Left lung (tissue), 10 donors: Measurements from ENCODE around the gene HSPA1B. TPM values are rescaled to one million over a fixed set of nuclear protein-coding genes. Genes with fewer than 3 reads are reported as not detected.
"Not testable (repeated sequence)": the region's sequence is repeated elsewhere in the genome, so short reads cannot be mapped to it uniquely, and the experiment has no call there.

Source experiments
- ATAC-seq: fragments of 200-7000 bp; cut with Tn5 transposase; one replicate; pipeline ENCODE4 v1.9.1; 2020; ENCODE audit warnings: moderate library complexity
- DNase-seq, 4 donors: peaks; one replicate each; pipeline ENCODE4 v3.0.0-alpha.2; 2013 to 2020
- H3K27ac ChIP-seq, 2 donors: fragments of 200-600 bp; sonication (generic) in 1 of 2; one replicate each; pipeline versions ENCODE4 v1.5.0 to v1.8.0; 2020 to 2021
- H3K27me3 ChIP-seq, 2 donors: fragments of 200-600 bp; sonication (generic) in 1 of 2; one replicate each; pipeline versions ENCODE4 v1.5.0 to v1.8.0; 2020 to 2021
- H3K36me3 ChIP-seq, 2 donors: fragments of 200-600 bp; sonication (generic) in 1 of 2; one replicate each; pipeline versions ENCODE4 v1.5.0 to v1.8.0; 2020 to 2021
- H3K4me1 ChIP-seq, 2 donors: fragments of 200-600 bp; one replicate each; pipeline ENCODE4 v1.8.0; 2021
- H3K4me3 ChIP-seq, 2 donors: fragments of 200-600 bp; sonication (generic) in 1 of 2; one replicate each; pipeline versions ENCODE4 v1.5.0 to v1.8.0; 2020 to 2021; ENCODE audit warnings: mild to moderate bottlenecking in 1 of 2
- H3K9me3 ChIP-seq, 2 donors: fragments of 200-600 bp; sonication (generic) in 1 of 2; one replicate each; pipeline versions ENCODE4 v1.5.0 to v1.8.0; 2020 to 2021
- intact Hi-C, 2 donors: fragments of 100-400 bp; cut with DNase I; formaldehyde crosslinking; loops; one replicate each; pipeline versions ENCODE4 v1.11.2 to v1.14.2; 2022
- polyA plus RNA-seq, 6 donors: library from polyadenylated mRNA; unstranded; fragments of 120-200 nt; gene quantifications; one replicate each; pipeline ENCODE4 v1.2.1, GENCODE V29; 2013; ENCODE audit not compliant: insufficient read length in 6 of 6
- total RNA-seq, 2 donors: library from RNA; stranded (reverse); fragmentation: NEBNext Ultra II Directional; extraction: Animal tissue kit (Norgen Biotek cat#: 25700); gene quantifications; one replicate each; pipeline ENCODE4 v1.2.1, GENCODE V29; 2021
- TF ChIP-seq, protein P1 (sequence below), 2 donors: fragments of 200-600 bp; sonication (generic) in 1 of 2; IDR thresholded peaks; one replicate each; pipeline versions ENCODE4 v1.5.0 to v1.8.0; 2021; ENCODE audit warnings: antibody characterized with exemption in 2 of 2
- donor health status: DM: no; HTN: yes; CAD: no.
- donor health status: DM: no; HTN: no; CAD: no.

HSPA1B gene
- total and polyA plus RNA-seq, 8 donors: 66.6 to 180 (median 97.0) TPM

DNA sequence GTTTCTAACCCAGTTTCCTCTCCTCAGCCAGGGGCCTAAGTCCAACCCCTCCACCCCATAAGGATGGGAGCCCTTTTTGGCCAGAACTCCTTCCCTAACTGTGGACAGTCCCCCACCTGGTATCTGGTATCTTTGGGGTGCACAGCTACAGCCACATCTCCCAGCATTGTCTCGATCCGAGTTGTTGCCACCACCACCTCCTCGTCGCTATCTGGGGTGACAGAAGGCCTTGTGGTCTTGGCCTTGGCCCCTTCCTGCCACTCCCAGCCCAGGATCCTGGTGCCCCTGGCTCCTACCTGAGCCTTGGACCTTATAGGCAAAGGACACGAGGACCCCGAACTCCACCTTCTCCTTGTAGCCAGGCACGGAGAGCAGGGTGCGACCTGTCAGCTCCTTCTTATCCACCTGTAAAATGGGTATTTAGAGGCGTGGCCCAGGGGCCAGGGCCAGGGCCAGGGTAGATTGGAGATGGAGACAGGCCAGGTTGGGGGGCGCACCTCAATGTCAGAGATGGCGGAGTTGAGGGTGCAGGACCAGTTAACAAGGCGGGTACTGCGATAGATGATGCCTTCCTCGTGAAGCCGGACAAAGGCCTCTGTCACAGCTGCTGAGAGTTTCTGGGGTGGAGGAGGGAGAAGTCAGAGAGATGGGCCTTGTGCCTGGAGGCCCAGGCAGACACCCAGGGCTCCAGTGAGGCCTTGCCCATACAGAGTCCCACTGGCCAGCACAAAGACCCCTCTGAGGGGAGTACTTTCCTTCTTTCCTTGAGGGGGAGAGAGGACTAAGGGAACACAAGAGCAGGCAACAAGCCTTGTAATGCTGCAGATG is 43.2 kb upstream of the HSPA1B start:
- ATAC-seq: no peak

GRCh38 chr6:31785475-31785874 is 42.1 kb upstream of the HSPA1B start:
- ATAC-seq (no peak), DNase-seq (peak in 1 of 4 donors; percentile 50)
- H3K36me3 ChIP-seq: peaks cover 0 to 90% of the 10 kb centered on the region in 2 donors
- H3K9me3 ChIP-seq: no peaks in the 10 kb centered on the region
- intact Hi-C loops: no loop called here
- TF ChIP-seq, protein P1, sequence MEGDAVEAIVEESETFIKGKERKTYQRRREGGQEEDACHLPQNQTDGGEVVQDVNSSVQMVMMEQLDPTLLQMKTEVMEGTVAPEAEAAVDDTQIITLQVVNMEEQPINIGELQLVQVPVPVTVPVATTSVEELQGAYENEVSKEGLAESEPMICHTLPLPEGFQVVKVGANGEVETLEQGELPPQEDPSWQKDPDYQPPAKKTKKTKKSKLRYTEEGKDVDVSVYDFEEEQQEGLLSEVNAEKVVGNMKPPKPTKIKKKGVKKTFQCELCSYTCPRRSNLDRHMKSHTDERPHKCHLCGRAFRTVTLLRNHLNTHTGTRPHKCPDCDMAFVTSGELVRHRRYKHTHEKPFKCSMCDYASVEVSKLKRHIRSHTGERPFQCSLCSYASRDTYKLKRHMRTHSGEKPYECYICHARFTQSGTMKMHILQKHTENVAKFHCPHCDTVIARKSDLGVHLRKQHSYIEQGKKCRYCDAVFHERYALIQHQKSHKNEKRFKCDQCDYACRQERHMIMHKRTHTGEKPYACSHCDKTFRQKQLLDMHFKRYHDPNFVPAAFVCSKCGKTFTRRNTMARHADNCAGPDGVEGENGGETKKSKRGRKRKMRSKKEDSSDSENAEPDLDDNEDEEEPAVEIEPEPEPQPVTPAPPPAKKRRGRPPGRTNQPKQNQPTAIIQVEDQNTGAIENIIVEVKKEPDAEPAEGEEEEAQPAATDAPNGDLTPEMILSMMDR (IDR thresholded peaks at IDR 0.05): no peak
- no peaks in the 10 kb centered on the region for H3K27me3 ChIP-seq
- H3K4me1 ChIP-seq: no peaks in the 10 kb centered on the region
- no peak overlapping the region for H3K27ac ChIP-seq
- H3K4me3 ChIP-seq: no peak overlapping the region

More for the DNA sequence above, 43.2 kb upstream of the HSPA1B start:
- TF ChIP-seq, protein P1 (IDR thresholded peaks at IDR 0.05): no peak
- Histone ChIP-seq H3K4me1 (no peaks in the 10 kb centered on the region), H3K9me3 (no peaks in the 10 kb centered on the region), H3K27ac (no peak overlapping the region), H3K4me3 (no peak overlapping the region), H3K36me3 (peaks cover 0 to 90% of the 10 kb centered on the region in 2 donors), H3K27me3 (no peaks in the 10 kb centered on the region)
- peak in 1 of 4 donors; percentile 37 for DNase-seq
- intact Hi-C loops: no loop called here

DNA sequence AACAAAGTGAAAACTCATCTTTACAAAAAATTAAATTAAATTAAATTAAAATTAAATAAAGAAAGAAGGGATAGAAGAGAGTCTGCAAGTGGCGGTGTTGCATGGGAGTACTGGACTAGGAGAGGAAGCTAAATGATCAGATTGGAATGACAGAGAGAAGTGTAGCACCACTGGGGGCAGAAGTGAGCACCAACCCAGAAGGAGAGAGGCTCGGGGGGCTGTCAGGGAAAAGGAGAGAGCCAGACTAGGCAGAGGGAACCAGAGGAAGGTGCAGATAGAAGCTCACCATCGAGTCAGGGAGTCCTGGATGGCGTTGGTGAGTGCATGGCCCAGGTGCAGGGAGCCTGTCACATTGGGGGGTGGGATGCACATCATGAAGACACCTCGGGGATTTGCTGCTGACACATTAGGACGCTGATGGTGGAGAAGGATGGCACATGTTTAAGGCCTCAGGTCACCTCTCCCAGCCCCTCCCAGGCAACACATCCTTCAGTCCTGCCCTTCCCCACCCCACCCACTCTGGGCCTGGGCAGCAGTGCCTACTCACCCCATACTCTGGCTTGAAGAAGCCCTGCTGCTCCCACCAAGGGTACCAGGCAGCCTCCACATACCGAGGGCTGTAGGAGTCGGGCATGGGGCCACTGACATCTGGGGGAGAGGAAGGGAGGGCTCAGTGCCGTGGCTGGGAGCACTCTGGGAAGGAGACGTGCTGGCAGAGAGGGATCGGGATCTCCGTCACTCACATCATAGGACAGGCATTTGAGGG is 36.0 kb upstream of the HSPA1B start:
- intact Hi-C loops: no loop called here
- DNase-seq (peak in 2 of 4 donors; percentile 49 to 58), ATAC-seq (no peak)
- H3K27me3 ChIP-seq: no peaks in the 10 kb centered on the region
- H3K4me3 ChIP-seq: no peak overlapping the region
- H3K9me3 ChIP-seq: no peaks in the 10 kb centered on the region
- TF ChIP-seq, protein P1 (IDR thresholded peaks at IDR 0.05): peak; percentile 25 to 37
- peaks cover 15 to 32% of the 10 kb centered on the region in 2 donors for H3K4me1 ChIP-seq
- no peak overlapping the region for H3K27ac ChIP-seq
- H3K36me3 ChIP-seq: peaks cover 0 to 54% of the 10 kb centered on the region in 2 donors

DNA sequence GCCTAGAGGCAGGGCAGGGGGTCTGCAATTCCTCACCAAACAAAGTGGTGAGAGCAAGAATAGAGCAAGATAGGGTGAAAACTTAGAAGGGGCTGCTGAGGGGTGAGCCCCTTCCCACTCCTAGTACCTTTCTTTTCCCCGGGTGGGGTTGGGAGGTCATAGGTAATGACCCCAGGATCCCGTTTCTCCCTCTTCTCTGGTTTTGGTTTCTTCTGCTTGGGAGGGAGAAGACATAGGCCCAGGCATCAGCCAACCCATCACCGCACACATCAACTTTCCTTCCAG is 35.5 kb upstream of the HSPA1B start:
- Histone ChIP-seq H3K27ac (no peak overlapping the region), H3K27me3 (no peaks in the 10 kb centered on the region), H3K4me3 (no peak overlapping the region), H3K4me1 (peaks cover 15 to 37% of the 10 kb centered on the region in 2 donors), H3K36me3 (peaks cover 0 to 54% of the 10 kb centered on the region in 2 donors), H3K9me3 (no peaks in the 10 kb centered on the region)
- TF ChIP-seq, protein P1 (IDR thresholded peaks at IDR 0.05): no peak
- DNase-seq (no peak), ATAC-seq (no peak)
- intact Hi-C loops: no loop called here

GRCh38 chr6:31792761-31793171 is 34.8 kb upstream of the HSPA1B start:
- no peak for ATAC-seq
- H3K4me1 ChIP-seq: peaks cover 15 to 42% of the 10 kb centered on the region in 2 donors

GRCh38 chr6:31793927-31794245 is 33.7 kb upstream of the HSPA1B start:
- ATAC-seq, DNase-seq, H3K9me3 ChIP-seq, H3K27me3 ChIP-seq, H3K27ac ChIP-seq, intact Hi-C loops: not testable (repeated sequence)
- Histone ChIP-seq H3K4me3 (peak overlapping the region in 1 of 2 donors; percentile 90), H3K4me1 (peaks cover 15 to 45% of the 10 kb centered on the region in 2 donors), H3K36me3 (peaks cover 0 to 47% of the 10 kb centered on the region in 2 donors)

More at GRCh38 chr6:31792761-31793171, 34.8 kb upstream of the HSPA1B start:
- DNase-seq: peak in 1 of 4 donors; percentile 64
- H3K36me3 ChIP-seq: peaks cover 0 to 56% of the 10 kb centered on the region in 2 donors
- no peak overlapping the region for H3K27ac ChIP-seq
- intact Hi-C loops: no loop called here
- H3K9me3 ChIP-seq: no peaks in the 10 kb centered on the region
- TF ChIP-seq, protein P1 (IDR thresholded peaks at IDR 0.05): no peak
- no peak overlapping the region for H3K4me3 ChIP-seq
- H3K27me3 ChIP-seq: no peaks in the 10 kb centered on the region
